Astrocyte (in vitro differentiated cells and primary cell): ENCODE measurements around the gene CRYBG2.

Experiments
- CTCF ChIP-seq: IDR thresholded peaks from 2 replicates; pipeline ENCODE4 v1.5.1; 2011; ENCODE audit warnings: low read depth, mild to moderate bottlenecking, inconsistent platforms, low read length, moderate library complexity; ENCODE audit not compliant: insufficient read depth
- EZH2 ChIP-seq: IDR thresholded peaks from 2 replicates; pipeline ENCODE4 v1.6.1; 2012; ENCODE audit warnings: mild to moderate bottlenecking, low read length, inconsistent platforms; ENCODE audit not compliant: insufficient read depth

DNA sequence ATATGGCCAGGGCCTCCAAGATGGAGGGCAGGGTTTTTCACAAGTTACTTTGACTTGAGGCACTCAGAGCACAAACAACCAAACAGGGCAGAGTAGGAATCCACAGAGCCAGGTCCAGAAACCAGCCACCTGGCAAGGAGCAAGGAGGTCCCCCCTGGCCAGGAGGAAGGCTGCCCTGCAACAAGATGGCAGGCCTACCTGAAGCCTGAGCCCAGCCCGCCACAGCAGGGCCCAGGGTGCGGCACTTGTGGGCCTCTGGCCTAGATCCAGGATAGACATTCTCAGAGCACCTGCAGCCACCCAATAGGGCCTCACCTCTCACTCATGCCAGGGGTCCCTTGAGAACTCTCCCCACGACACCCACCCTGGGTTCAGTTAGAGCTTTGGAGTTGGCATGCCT lies 62.5 kb downstream of the CRYBG2 start:
- no peak for TF ChIP-seq CTCF
- no peak for TF ChIP-seq EZH2
